HG03060 (cell line): ENCODE results near the gene SNTB2.
"Not testable (repeated sequence)": the region's sequence is repeated elsewhere in the genome, so short reads cannot be mapped to it uniquely, and the experiment has no call there.

Source experiments
- ATAC-seq: cut with Tn5 transposase; IDR thresholded peaks from one replicate; pipeline ENCODE4 v1.9.1; 2021; ENCODE audit warnings: low read depth, moderate number of reproducible peaks; ENCODE audit not compliant: unreplicated experiment

Gene SNTB2

GRCh38 chr16:69225121-69225520 is 38.2 kb downstream of the SNTB2 start:
- ATAC-seq = no peak

- no peak for ATAC-seq
Measured at GRCh38 chr16:69233124-69233523, 46.2 kb downstream of the SNTB2 start.

- no peak for ATAC-seq
Measured at GRCh38 chr16:69234460-69234859, 47.5 kb downstream of the SNTB2 start.

- no peak for ATAC-seq
Measured at GRCh38 chr16:69236319-69236718, 49.4 kb downstream of the SNTB2 start.

GRCh38 chr16:69237296-69237695 is 50.3 kb downstream of the SNTB2 start:
- no peak for ATAC-seq

GRCh38 chr16:69239851-69240250 is 52.9 kb downstream of the SNTB2 start:
- ATAC-seq = no peak

- ATAC-seq = no peak
Measured at GRCh38 chr16:69240331-69240730, 53.4 kb downstream of the SNTB2 start.

GRCh38 chr16:69241926-69242325 is 55.0 kb downstream of the SNTB2 start:
- ATAC-seq = no peak

GRCh38 chr16:69243479-69243878 is 56.5 kb downstream of the SNTB2 start:
- no peak for ATAC-seq

- no peak for ATAC-seq
Measured at GRCh38 chr16:69244336-69244735, 57.4 kb downstream of the SNTB2 start.

GRCh38 chr16:69250081-69250480 is 63.1 kb downstream of the SNTB2 start:
- ATAC-seq = no peak

GRCh38 chr16:69253870-69254341 is 66.9 kb downstream of the SNTB2 start:
- no peak for ATAC-seq

- ATAC-seq = not testable (repeated sequence)
Measured at GRCh38 chr16:69259428-69259764, 72.4 kb downstream of the SNTB2 start.

- ATAC-seq = no peak
Measured at GRCh38 chr16:69260019-69260418, 73.1 kb downstream of the SNTB2 start.

GRCh38 chr16:69260506-69260905 is 73.5 kb downstream of the SNTB2 start:
- ATAC-seq = no peak

- ATAC-seq = no peak
Measured at GRCh38 chr16:69266334-69267063, 79.5 kb downstream of the SNTB2 start.

- no peak for ATAC-seq
Measured at GRCh38 chr16:69267633-69268032, 80.7 kb downstream of the SNTB2 start.

- no peak for ATAC-seq
Measured at GRCh38 chr16:69270395-69270794, 83.4 kb downstream of the SNTB2 start.

GRCh38 chr16:69270831-69271230 is 83.9 kb downstream of the SNTB2 start:
- ATAC-seq = no peak

GRCh38 chr16:69273009-69273408 is 86.0 kb downstream of the SNTB2 start:
- ATAC-seq = no peak

GRCh38 chr16:69274699-69275235 is 87.8 kb downstream of the SNTB2 start:
- no peak for ATAC-seq
